Measurements from ENCODE around the gene CARD18. TPM values are rescaled to one million over a fixed set of nuclear protein-coding genes. Genes with fewer than 3 reads are reported as not detected.

Gene CARD18
- total RNA-seq, 1 experiment from 2014 or later, result not detected

DNA sequence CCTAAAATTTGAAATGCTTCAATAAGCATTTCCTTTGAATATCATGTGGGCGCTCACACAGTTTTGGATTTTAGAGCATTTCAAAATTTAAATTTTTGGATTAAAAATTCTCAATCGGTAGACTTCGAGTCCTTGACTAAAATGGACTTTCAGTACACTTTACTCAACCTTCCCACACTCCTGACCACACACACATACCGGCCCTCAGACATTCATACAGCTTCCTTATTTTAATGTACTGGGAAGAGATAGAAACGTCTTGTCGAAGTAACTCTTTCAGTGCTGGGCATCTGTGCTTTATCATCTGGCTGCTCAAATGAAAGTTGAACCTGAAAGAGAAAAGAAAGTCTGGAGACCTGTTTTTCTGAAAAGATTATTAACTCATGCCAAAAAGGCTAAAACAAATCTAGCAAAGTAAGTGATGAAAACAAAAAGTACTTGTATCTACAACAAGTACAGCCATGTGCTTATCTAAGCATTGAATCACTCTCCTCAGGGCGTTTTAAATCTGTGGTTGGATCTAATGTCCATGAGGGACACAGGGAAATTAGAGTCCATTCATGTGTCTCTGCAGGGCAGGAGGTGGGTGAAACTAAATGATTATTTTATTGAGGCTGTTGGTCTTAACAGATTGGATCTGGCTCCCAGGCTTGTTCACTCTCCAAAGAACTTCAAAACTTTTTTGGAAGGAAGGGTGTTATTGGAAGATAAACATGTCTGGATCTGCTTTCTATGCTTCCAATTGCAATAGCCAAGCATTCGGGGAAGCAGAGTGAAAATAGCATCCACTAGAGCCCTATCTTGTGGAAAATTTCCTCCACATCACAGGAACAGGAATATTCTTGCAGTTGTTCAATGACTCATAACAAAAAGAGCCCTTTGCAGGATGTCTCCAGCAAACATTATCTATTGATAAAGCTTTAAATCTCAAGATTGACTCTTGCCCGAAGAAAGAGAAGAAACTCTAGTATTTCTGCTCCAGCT is 47.0 kb downstream of the CARD18 start:
- POLR2A ChIA-PET, result no interaction called here
- Mint-ChIP-seq H3K9me3 (peaks cover 1% of the 10 kb centered on the region; the same call in 1 of the 2 replicates), H3K4me3 (no peak overlapping the region), H3K27me3 (ENCODE audit: low read depth) (no peaks in the 10 kb centered on the region), H3K4me1 (0 out of 2 replicates have a peak, but pooled peaks cover 3% of the 10 kb centered on the region), H3K36me3 (no peaks in the 10 kb centered on the region), H3K27ac (no peak overlapping the region)
- CTCF ChIA-PET, result no interaction called here
- ATAC-seq, result no peak
- no peak for DNase-seq (ENCODE audit: low spot score)
- TF ChIP-seq NR3C1 (CRISPR knock-in tag; conservative IDR thresholded peaks at IDR 0.05; ENCODE audit: low read depth) (no peak), ZNF232 (CRISPR knock-in tag; IDR thresholded peaks at IDR 0.05) (no peak), PRDM15 (CRISPR knock-in tag; IDR thresholded peaks at IDR 0.05) (no peak), TP53 (CRISPR knock-in tag; IDR thresholded peaks at IDR 0.05) (no peak), RORB (CRISPR knock-in tag; IDR thresholded peaks at IDR 0.05) (no peak), HMGA2 (CRISPR knock-in tag; IDR thresholded peaks at IDR 0.05) (no peak), ATF1 (CRISPR knock-in tag; IDR thresholded peaks at IDR 0.05) (no peak), FOXP4 (CRISPR knock-in tag; IDR thresholded peaks at IDR 0.05) (no peak), AR (CRISPR knock-in tag; IDR thresholded peaks at IDR 0.05) (no peak), IRF1 (CRISPR knock-in tag; IDR thresholded peaks at IDR 0.05) (no peak)
- TF ChIP-seq, protein P1, sequence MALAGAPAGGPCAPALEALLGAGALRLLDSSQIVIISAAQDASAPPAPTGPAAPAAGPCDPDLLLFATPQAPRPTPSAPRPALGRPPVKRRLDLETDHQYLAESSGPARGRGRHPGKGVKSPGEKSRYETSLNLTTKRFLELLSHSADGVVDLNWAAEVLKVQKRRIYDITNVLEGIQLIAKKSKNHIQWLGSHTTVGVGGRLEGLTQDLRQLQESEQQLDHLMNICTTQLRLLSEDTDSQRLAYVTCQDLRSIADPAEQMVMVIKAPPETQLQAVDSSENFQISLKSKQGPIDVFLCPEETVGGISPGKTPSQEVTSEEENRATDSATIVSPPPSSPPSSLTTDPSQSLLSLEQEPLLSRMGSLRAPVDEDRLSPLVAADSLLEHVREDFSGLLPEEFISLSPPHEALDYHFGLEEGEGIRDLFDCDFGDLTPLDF (CRISPR knock-in tag; IDR thresholded peaks at IDR 0.05), result no peak

Other genes with a start within 250 kb of the CARD18 start
- not detected in 3 replicates for gene CASP12, start 241.3 kb downstream of the CARD18 start, total RNA-seq (2021)
- 0.44 to 0.73 TPM (median 0.69 TPM) in 3 replicates for gene CASP4, start 171.2 kb downstream of the CARD18 start, total RNA-seq (2021)
- not detected in 3 replicates for gene CASP5, start 116.6 kb downstream of the CARD18 start, total RNA-seq (2021)
- gene CASP1, start 104.6 kb downstream of the CARD18 start, total RNA-seq (2021), result 0.78 TPM in 1 of 3 replicates, not detected in the others
- not detected in 3 replicates for gene CARD16, start 94.4 kb downstream of the CARD18 start, total RNA-seq (2021)

Data from WTC11 (cell line).